ENCODE results near the gene TNNI3K. TPM values are rescaled to one million over a fixed set of nuclear protein-coding genes. Genes with fewer than 3 reads are reported as not detected.

TNNI3K gene
- total and polyA plus RNA-seq, 4 donors, result 0.41 to 1.4 TPM; not detected in 2

GRCh38 chr1:74583397-74583796, 348.2 kb downstream of the TNNI3K start:
- no peak for TF ChIP-seq CTCF (IDR thresholded peaks at IDR 0.05; ENCODE audit: control extremely low read depth, extremely low read depth)
- DNase-seq (no peak), ATAC-seq (ENCODE audit: insufficient read depth, low FRiP score) (no peak)
- no peaks in the 10 kb centered on the region for H3K27me3 ChIP-seq (ENCODE audit: control insufficient read depth in 3 of 3, insufficient read depth in 3 of 3, low read length in 2 of 3)
- H3K27ac ChIP-seq (ENCODE audit: low read depth in 1 of 2, low read length in 1 of 2), result no peak overlapping the region
- no peak overlapping the region for H3K9ac ChIP-seq (ENCODE audit: insufficient read depth in 1 of 2, low read length in 2 of 2)
- H3K36me3 ChIP-seq (ENCODE audit: control insufficient read depth in 4 of 4, insufficient read depth in 4 of 4, low read length in 4 of 4), result no peaks in the 10 kb centered on the region
- no peak overlapping the region for H3K4me3 ChIP-seq
- H3K9me3 ChIP-seq (ENCODE audit: control insufficient read depth in 4 of 4, insufficient read depth in 3 of 4, low read length in 3 of 4), result no peaks in the 10 kb centered on the region
- no peaks in the 10 kb centered on the region for H3K4me1 ChIP-seq (ENCODE audit: control insufficient read depth in 5 of 5, insufficient read depth in 5 of 5, low read length in 5 of 5)
- 81 to 95% methylated on average over 3 of the region's 3 CpGs for WGBS, 2 donors

DNA sequence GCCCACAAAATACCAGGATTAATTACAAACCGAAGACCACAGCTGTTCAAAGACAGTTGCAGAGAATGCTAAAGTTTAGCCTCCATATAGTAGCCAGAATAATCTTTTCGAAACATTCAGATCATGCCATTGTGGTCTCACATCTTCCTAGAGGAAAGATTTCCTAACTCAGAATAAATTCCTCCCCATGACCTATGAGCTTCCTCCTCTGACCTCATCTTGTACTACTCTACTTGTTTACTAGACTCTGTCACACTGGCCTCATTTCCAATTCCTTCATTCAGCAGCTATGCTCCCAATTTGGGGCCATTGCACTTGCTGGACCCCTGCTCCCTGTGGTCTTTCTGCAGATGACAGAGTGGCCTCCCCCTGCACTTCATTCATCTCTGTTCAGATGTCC, 349.0 kb downstream of the TNNI3K start:
- DNase-seq (no peak), ATAC-seq (ENCODE audit: insufficient read depth, low FRiP score) (no peak)
- Histone ChIP-seq H3K27ac (ENCODE audit: low read depth in 1 of 2, low read length in 1 of 2) (no peak overlapping the region), H3K4me3 (no peak overlapping the region), H3K9me3 (ENCODE audit: control insufficient read depth in 4 of 4, insufficient read depth in 3 of 4, low read length in 3 of 4) (no peaks in the 10 kb centered on the region), H3K36me3 (ENCODE audit: control insufficient read depth in 4 of 4, insufficient read depth in 4 of 4, low read length in 4 of 4) (no peaks in the 10 kb centered on the region), H3K4me1 (ENCODE audit: control insufficient read depth in 5 of 5, insufficient read depth in 5 of 5, low read length in 5 of 5) (no peaks in the 10 kb centered on the region), H3K9ac (ENCODE audit: insufficient read depth in 1 of 2, low read length in 2 of 2) (no peak overlapping the region), H3K27me3 (ENCODE audit: control insufficient read depth in 3 of 3, insufficient read depth in 3 of 3, low read length in 2 of 3) (no peaks in the 10 kb centered on the region)
- TF ChIP-seq CTCF (IDR thresholded peaks at IDR 0.05; ENCODE audit: control extremely low read depth, extremely low read depth), result no peak
- WGBS, 2 donors, result 72 to 75% methylated on average over 2 of the region's 2 CpGs

DNA sequence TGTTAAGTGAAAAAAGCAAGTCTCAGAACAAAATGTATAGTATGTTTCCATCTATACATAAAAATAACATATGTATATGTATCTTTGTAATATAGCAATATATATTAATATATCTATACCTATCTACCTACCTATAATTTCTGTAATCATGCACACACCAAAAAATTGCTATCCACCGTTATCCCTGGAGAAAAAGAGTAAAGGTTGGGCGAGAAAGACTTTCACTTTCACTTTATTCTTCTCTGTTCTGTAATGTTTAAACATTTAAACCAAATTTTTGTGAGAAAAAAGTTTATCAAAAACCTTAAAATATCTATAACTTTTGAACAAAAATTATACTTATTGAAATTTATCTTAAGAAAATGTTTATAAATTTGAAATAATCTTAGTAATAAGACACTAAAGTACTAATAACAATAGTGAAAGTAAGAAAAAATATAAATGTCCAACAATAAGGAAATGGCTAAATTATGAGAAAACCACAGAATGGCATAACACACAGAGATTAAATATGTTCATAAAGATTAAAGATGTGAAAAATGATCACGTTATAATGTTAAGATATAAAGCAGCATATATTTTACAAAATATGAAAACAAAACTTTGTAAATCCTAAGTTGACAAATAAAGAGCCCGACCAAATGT, 351.2 kb downstream of the TNNI3K start:
- Histone ChIP-seq H3K9ac (ENCODE audit: insufficient read depth in 1 of 2, low read length in 2 of 2) (no peak overlapping the region), H3K9me3 (ENCODE audit: control insufficient read depth in 4 of 4, insufficient read depth in 3 of 4, low read length in 3 of 4) (no peaks in the 10 kb centered on the region), H3K27ac (ENCODE audit: low read depth in 1 of 2, low read length in 1 of 2) (no peak overlapping the region), H3K4me3 (no peak overlapping the region), H3K27me3 (ENCODE audit: control insufficient read depth in 3 of 3, insufficient read depth in 3 of 3, low read length in 2 of 3) (no peaks in the 10 kb centered on the region), H3K36me3 (ENCODE audit: control insufficient read depth in 4 of 4, insufficient read depth in 4 of 4, low read length in 4 of 4) (no peaks in the 10 kb centered on the region), H3K4me1 (ENCODE audit: control insufficient read depth in 5 of 5, insufficient read depth in 5 of 5, low read length in 5 of 5) (no peaks in the 10 kb centered on the region)
- ATAC-seq (ENCODE audit: insufficient read depth, low FRiP score), result no peak
- no peak for DNase-seq
- 71 to 78% methylated on average over 4 of the region's 4 CpGs for WGBS, 2 donors
- TF ChIP-seq CTCF (IDR thresholded peaks at IDR 0.05; ENCODE audit: control extremely low read depth, extremely low read depth), result no peak

DNA sequence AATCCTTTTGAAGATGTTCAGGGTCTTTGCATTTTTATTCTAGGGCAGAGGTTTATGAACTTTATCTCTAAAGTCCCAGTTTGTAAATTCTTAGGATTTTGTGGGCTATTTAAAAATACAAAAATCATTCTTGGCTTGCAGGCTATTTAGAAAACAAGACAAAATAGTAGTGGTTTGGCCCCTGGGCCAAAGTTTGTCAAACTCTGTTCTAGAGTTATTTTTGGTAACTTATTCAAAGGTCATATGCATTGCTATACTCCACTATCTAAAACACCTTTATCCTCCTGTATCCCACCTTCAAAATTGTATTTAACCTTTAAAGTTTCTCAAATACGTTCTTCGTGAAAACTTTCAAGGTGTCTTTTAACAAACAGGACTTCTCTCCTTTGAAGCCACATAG, 352.7 kb downstream of the TNNI3K start:
- DNase-seq (no peak), ATAC-seq (ENCODE audit: insufficient read depth, low FRiP score) (no peak)
- 92 to 93% methylated on average over 2 of the region's 2 CpGs for WGBS, 2 donors

More for the DNA sequence above, 352.7 kb downstream of the TNNI3K start:
- no peak overlapping the region for H3K27ac ChIP-seq (ENCODE audit: low read depth in 1 of 2, low read length in 1 of 2)
- H3K9ac ChIP-seq (ENCODE audit: insufficient read depth in 1 of 2, low read length in 2 of 2), result no peak overlapping the region
- no peak for TF ChIP-seq CTCF (IDR thresholded peaks at IDR 0.05; ENCODE audit: control extremely low read depth, extremely low read depth)
- no peak overlapping the region for H3K4me3 ChIP-seq
- H3K9me3 ChIP-seq (ENCODE audit: control insufficient read depth in 4 of 4, insufficient read depth in 3 of 4, low read length in 3 of 4), result no peaks in the 10 kb centered on the region
- H3K4me1 ChIP-seq (ENCODE audit: control insufficient read depth in 5 of 5, insufficient read depth in 5 of 5, low read length in 5 of 5), result no peaks in the 10 kb centered on the region
- no peaks in the 10 kb centered on the region for H3K36me3 ChIP-seq (ENCODE audit: control insufficient read depth in 4 of 4, insufficient read depth in 4 of 4, low read length in 4 of 4)
- H3K27me3 ChIP-seq (ENCODE audit: control insufficient read depth in 3 of 3, insufficient read depth in 3 of 3, low read length in 2 of 3), result no peaks in the 10 kb centered on the region

All from lung (tissue), 12 donors.